HG03103 (cell line): ENCODE results near the gene GAGE10.

Experiments
- ATAC-seq: cut with Tn5 transposase; IDR thresholded peaks from one replicate; pipeline ENCODE4 v1.9.1; 2021; ENCODE audit warnings: low read depth; ENCODE audit not compliant: unreplicated experiment

Gene GAGE10

GRCh38 chrX:49303346-49303745 lies at the start of gene GAGE10:
TSS of gene GAGE10 (plus strand) at chrX:49303646. CDS start at chrX:49304860, 1,214 bp downstream.
- no peak for ATAC-seq

- ATAC-seq, result no peak
Observed at GRCh38 chrX:49254639-49255038, 48.8 kb upstream of the GAGE10 start.

- ATAC-seq, result no peak
Observed at GRCh38 chrX:49256268-49256995, 47.0 kb upstream of the GAGE10 start.

GRCh38 chrX:49257074-49257790 lies 46.2 kb upstream of the GAGE10 start:
- ATAC-seq, result no peak

GRCh38 chrX:49257846-49258748 lies 45.3 kb upstream of the GAGE10 start:
- ATAC-seq, result no peak

- no peak for ATAC-seq
Observed at GRCh38 chrX:49258749-49259124, 44.7 kb upstream of the GAGE10 start.

GRCh38 chrX:49260221-49260985 lies 43.0 kb upstream of the GAGE10 start:
- ATAC-seq, result no peak

- no peak for ATAC-seq
Observed at GRCh38 chrX:49262603-49263002, 40.8 kb upstream of the GAGE10 start.

- ATAC-seq, result no peak
Observed at GRCh38 chrX:49263631-49264030, 39.8 kb upstream of the GAGE10 start.

GRCh38 chrX:49264460-49264859 lies 39.0 kb upstream of the GAGE10 start, which contains the start of gene FOXP3:
TSS of gene FOXP3 (minus strand) at chrX:49264710. CDS start at chrX:49258505, 6,205 bp downstream.
- no peak for ATAC-seq

GRCh38 chrX:49266523-49267445 lies 36.7 kb upstream of the GAGE10 start:
- no peak for ATAC-seq

GRCh38 chrX:49268702-49269009 lies 34.8 kb upstream of the GAGE10 start:
- ATAC-seq, result no peak

- ATAC-seq, result peak; percentile 81
Observed at GRCh38 chrX:49269010-49269766, 34.3 kb upstream of the GAGE10 start.

GRCh38 chrX:49269767-49270248 lies 33.6 kb upstream of the GAGE10 start, which contains the start of gene PPP1R3F:
TSS of gene PPP1R3F (plus strand) at chrX:49269793. CDS start at chrX:49269870, 77 bp downstream.
- ATAC-seq, result peak; percentile 15

- no peak for ATAC-seq
Observed at GRCh38 chrX:49270249-49270921, 33.1 kb upstream of the GAGE10 start.

GRCh38 chrX:49271341-49271740 lies 32.1 kb upstream of the GAGE10 start:
- ATAC-seq, result no peak

GRCh38 chrX:49272421-49272820 lies 31.0 kb upstream of the GAGE10 start:
- ATAC-seq, result no peak
